K562 (cell line): ENCODE data around the gene HOXC5. TPM values are rescaled to one million over a fixed set of nuclear protein-coding genes. Genes with fewer than 3 reads are reported as not detected.

Experiments used
- ATAC-seq: fragments of 200-7000 bp; cut with Tn5 transposase; 3 replicates; pipeline ENCODE4 v1.9.1; 2020; ENCODE audit warnings: moderate library complexity
- BruUV-seq: library from RNA; stranded (reverse); fragments of 400-500 nt; replicated peaks from 2 replicates; lab custom pipeline; 2021; lab: Mats Ljungman, UMichigan
- CTCF ChIA-PET: fragments of 300-600 bp; formaldehyde crosslinking; extraction: SDS; loops from one replicate; lab custom pipeline; 2021; ENCODE audit warnings: low intra/inter-chr PET ratio; lab: Yijun Ruan, JAX
- POLR2A ChIA-PET: fragments of 300-600, 350-650 bp; sonication (Branson Sonifier 250); formaldehyde crosslinking; extraction: SDS; loops from one replicate; lab custom pipeline; 2021; ENCODE audit warnings: antibody characterized with exemption, inconsistent platforms; lab: Yijun Ruan, JAX
- DNase-seq, 4 experiments: peaks; one replicate each; pipeline versions ENCODE4 v3.0.0 to v3.0.0-alpha.2; 2011 to 2018; ENCODE audit warnings: low spot score in 3 of 4, mixed read lengths in 3 of 4; ENCODE audit errors: extremely low read depth in 1 of 4
- FAIRE-seq: peaks from 2 replicates; lab custom pipeline; 2011; peaks lifted over from hg19 to GRCh38; lab: Jason Lieb, UNC
- H2AFZ ChIP-seq: 2 replicates; pipeline ENCODE4 v1.6.0; 2011; ENCODE audit warnings: low read depth, low read length, control low read depth, inconsistent platforms
- H3K27ac ChIP-seq: fragments of 200-600 bp; 3 replicates; pipeline ENCODE4 v1.8.0; 2011; ENCODE audit warnings: low read depth, mild to moderate bottlenecking, control low read depth, inconsistent platforms, low read length, moderate library complexity, mixed read lengths; ENCODE audit errors: extremely low read depth
- H3K27me3 ChIP-seq, 2 experiments: fragments of 300-600 bp in 1 of 2; 2 replicates in 1 of 2; 3 replicates in 1 of 2; pipeline versions ENCODE4 v1.6.0 to v1.8.0; 2011; ENCODE audit warnings: inconsistent platforms in 2 of 2, low read length in 2 of 2, mild to moderate bottlenecking in 1 of 2, mixed read lengths in 1 of 2, moderate library complexity in 1 of 2; ENCODE audit not compliant: control insufficient read depth in 2 of 2, insufficient read depth in 2 of 2
- H3K36me3 ChIP-seq: fragments of 300-600 bp; 3 replicates; pipeline ENCODE4 v1.8.0; 2011; ENCODE audit warnings: mild to moderate bottlenecking, low read length, inconsistent platforms; ENCODE audit not compliant: control insufficient read depth, insufficient read depth
- H3K4me1 ChIP-seq, 2 experiments: fragments of 200-600 bp in 1 of 2; replicated peaks in 1 of 2; 2 replicates in 1 of 2; 3 replicates in 1 of 2; pipeline versions ENCODE4 v1.5.1 to v1.8.0; 2011; ENCODE audit warnings: inconsistent platforms in 2 of 2, low read length in 2 of 2, mild to moderate bottlenecking in 1 of 2, mixed read lengths in 1 of 2, moderate library complexity in 1 of 2; ENCODE audit not compliant: control insufficient read depth in 2 of 2, insufficient read depth in 2 of 2
- H3K4me2 ChIP-seq: 2 replicates; pipeline ENCODE4 v1.6.1; 2011; ENCODE audit warnings: low read length, control low read depth, inconsistent platforms, mixed read lengths; ENCODE audit not compliant: insufficient read depth
- H3K4me3 ChIP-seq: fragments of 200-600 bp; sonication (generic), shearing (Covaris generic); 2 replicates; pipeline ENCODE4 v1.5.1; 2016; ENCODE audit warnings: control low read depth, inconsistent platforms
- H3K79me2 ChIP-seq: fragments of 200-600 bp; 3 replicates; pipeline ENCODE4 v1.8.0; 2011; ENCODE audit warnings: low read length, inconsistent platforms; ENCODE audit not compliant: control insufficient read depth, insufficient read depth
- H3K9ac ChIP-seq, 2 experiments: 2 replicates each; pipeline versions ENCODE4 v1.6.0 to v1.6.1; 2011; ENCODE audit warnings: low read depth in 2 of 2, low read length in 2 of 2, control low read depth in 1 of 2, inconsistent platforms in 1 of 2, mild to moderate bottlenecking in 1 of 2, mixed read lengths in 1 of 2; ENCODE audit not compliant: insufficient read depth in 1 of 2
- H3K9me1 ChIP-seq: one replicate; pipeline ENCODE4 v1.6.0; 2011; ENCODE audit warnings: inconsistent platforms, mild to moderate bottlenecking, low read length, moderate library complexity; ENCODE audit not compliant: control insufficient read depth, insufficient read depth
- H3K9me3 ChIP-seq: replicated peaks from 2 replicates; pipeline ENCODE4 v1.5.1; 2011; ENCODE audit warnings: low read depth, low read length, inconsistent platforms; ENCODE audit not compliant: control insufficient read depth, insufficient read depth
- H4K20me1 ChIP-seq: replicated peaks from 2 replicates; pipeline ENCODE4 v1.6.1; 2011; ENCODE audit warnings: low read length, inconsistent platforms, mixed read lengths; ENCODE audit not compliant: control insufficient read depth, insufficient read depth
- DMBX1 ChIP-seq: fragments of 250-450 bp; sonication (Bioruptor Pico); IDR thresholded peaks from 2 replicates; pipeline ENCODE4 v1.8.0; 2022; ENCODE audit warnings: inconsistent platforms, mild to moderate bottlenecking, moderate library complexity, borderline replicate concordance
- ELF1 ChIP-seq: fragments of 200-800 bp; sonication (Bioruptor generic); IDR thresholded peaks from 2 replicates; pipeline ENCODE4 v1.6.1; 2016; ENCODE audit warnings: missing genetic modification characterization, missing compliant biosample characterization
- FIP1L1 ChIP-seq: fragments of 200-400 bp; formaldehyde crosslinking; IDR thresholded peaks from 2 replicates; pipeline ENCODE4 v1.6.1; 2018; ENCODE audit warnings: mild to moderate bottlenecking, low read depth, low read length; ENCODE audit not compliant: poor library complexity, severe bottlenecking
- FOXJ3 ChIP-seq: sonication (generic); formaldehyde crosslinking; IDR thresholded peaks from 2 replicates; pipeline ENCODE4 v1.4.0; 2020; ENCODE audit warnings: mild to moderate bottlenecking, missing genetic modification reagents
- FUS ChIP-seq: fragments of 200-400 bp; formaldehyde crosslinking; optimal IDR thresholded peaks from 2 replicates; pipeline ENCODE3; 2017; ENCODE audit warnings: low read depth, low read length
- JUNB ChIP-seq: fragments of 450-650 bp; formaldehyde crosslinking; conservative IDR thresholded peaks from 2 replicates; pipeline ENCODE4 v1.4.0; 2020; ENCODE audit warnings: mild to moderate bottlenecking
- PCBP2 ChIP-seq: fragments of 200-400 bp; formaldehyde crosslinking; IDR thresholded peaks from 2 replicates; pipeline ENCODE4 v1.6.1; 2018; ENCODE audit warnings: low read length, low read depth, mild to moderate bottlenecking, moderate library complexity; ENCODE audit not compliant: poor library complexity, severe bottlenecking
- SRSF3 ChIP-seq: fragments of 200-400 bp; formaldehyde crosslinking; IDR thresholded peaks from 2 replicates; pipeline ENCODE4 v1.6.1; 2016; ENCODE audit warnings: mild to moderate bottlenecking, low read length, moderate library complexity; ENCODE audit not compliant: insufficient read depth
- TRIM24 ChIP-seq, 2 experiments: fragments of 450-650 bp; IDR thresholded peaks; 2 replicates each; pipeline ENCODE4 v1.6.1; 2016
- ZBTB11 ChIP-seq, 3 experiments: fragments of 200-800 bp in 1 of 3; fragments of 250-450 bp in 1 of 3; fragments of 450-650 bp in 1 of 3; sonication (Bioruptor Pico) in 1 of 3; sonication (Bioruptor generic) in 1 of 3; formaldehyde crosslinking in 1 of 3; IDR thresholded peaks; 2 replicates each; pipeline versions ENCODE4 v1.6.1 to v1.8.0; 2016 to 2022; ENCODE audit warnings: mild to moderate bottlenecking in 2 of 3, missing genetic modification characterization in 2 of 3, missing compliant biosample characterization in 1 of 3, moderate library complexity in 1 of 3
- ZEB2 ChIP-seq: fragments of 450-650 bp; IDR thresholded peaks from 2 replicates; pipeline ENCODE4 v1.6.1; 2016
- ZHX1 ChIP-seq: fragments of 150-350 bp; conservative IDR thresholded peaks from 2 replicates; pipeline ENCODE4 v1.6.1; 2014; ENCODE audit warnings: low read length
- ZNF324 ChIP-seq: fragments of 250-450 bp; sonication (Bioruptor Pico); IDR thresholded peaks from 2 replicates; pipeline ENCODE4 v1.4.0; 2020; ENCODE audit warnings: mild to moderate bottlenecking
- ZNF79 ChIP-seq: fragments of 250-450 bp; sonication (Bioruptor Pico); IDR thresholded peaks from 2 replicates; pipeline ENCODE4 v1.4.0; 2020; ENCODE audit warnings: low read depth, mild to moderate bottlenecking, moderate library complexity
- WGBS: fragments of 100-300 bp; shearing (Covaris generic); methylation state at CpG from one replicate; pipeline ENCODE4 v1.1.6; 2016; ENCODE audit warnings: low coverage, mixed read lengths; ENCODE audit not compliant: insufficient coverage; ENCODE audit errors: missing lambda C conversion rate; 5-methylcytosine and 5-hydroxymethylcytosine counted together
- in situ Hi-C: fragments of 300-500 bp; cut with MboI; formaldehyde crosslinking; loops from 4 replicates; pipeline ENCODE4 v1.15.0; 2018; ENCODE audit warnings: inconsistent platforms, mixed read lengths
- intact Hi-C: fragments of 100-400 bp; cut with micrococcal nuclease; formaldehyde crosslinking; loops from 2 replicates; pipeline ENCODE4 v1.14.2; 2022
- polyA plus RNA-seq, 8 experiments: library from polyadenylated mRNA; depleted of rRNA in 4 of 8; stranded (reverse) in 5 of 8; unstranded in 3 of 8; fragments of >200 nt; fragmentation: Nextera tagmentation in 2 of 8; fragmentation: Illumina TruSeq in 1 of 8; extraction: Ambion mirVana in 2 of 8; extraction: Trizol in 1 of 8; gene quantifications; 2 replicates each; pipeline versions ENCODE4 v1.2.1 to v1.2.3, GENCODE V29; 2011 to 2014; ENCODE audit warnings: inconsistent platforms in 1 of 8, missing spikeins in 1 of 8
- total RNA-seq, 7 experiments: library from RNA; depleted of rRNA in 6 of 7; stranded (reverse); fragments of >200 nt in 6 of 7; fragmentation: Illumina TruSeq in 2 of 7; extraction: Trizol in 2 of 7; gene quantifications; 2 replicates each; pipeline versions ENCODE4 v1.2.1 to v1.2.3, GENCODE V29; 2011 to 2021; ENCODE audit warnings: low replicate concordance in 1 of 7
- TF ChIP-seq, protein P1 (sequence below): fragments of 200-800 bp; sonication (Bioruptor generic); IDR thresholded peaks from 2 replicates; pipeline ENCODE4 v1.6.1; 2017; ENCODE audit warnings: missing genetic modification characterization, missing compliant biosample characterization

The HOXC5 gene
- total and polyA plus RNA-seq, 9 of the 15 experiments (the other 6 are each of a cell fraction or from before 2014, with no cell fraction given): 0.10 to 0.44 (median 0.18) TPM; not detected in 4

GRCh38 chr12:54046809-54047159 is 13.9 kb downstream of the HOXC5 start:
- 37% methylated on average over 21 of the region's 27 CpGs for WGBS
- Histone ChIP-seq H3K9me1 (no peaks in the 10 kb centered on the region), H3K4me3 (no peak overlapping the region), H4K20me1 (0 out of 2 replicates have a peak, but pooled peaks cover 2% of the 10 kb centered on the region), H3K4me2 (no peak overlapping the region), H3K27me3 (peaks cover 57 to 59% of the 10 kb centered on the region in 2 experiments), H3K36me3 (no peaks in the 10 kb centered on the region), H3K4me1 (peaks cover 0 to 11% of the 10 kb centered on the region in 2 experiments; a peak in 1 of 5 replicates), H3K79me2 (no peaks in the 10 kb centered on the region), H2AFZ (no peak overlapping the region), H3K9me3 (no peaks in the 10 kb centered on the region), H3K9ac (no peak overlapping the region), H3K27ac (no peak overlapping the region)
- POLR2A ChIA-PET: no interaction called here
- in situ Hi-C loops (no loop called here), intact Hi-C loops (no loop called here)
- FAIRE-seq (no peak), DNase-seq (no peak), ATAC-seq (no peak)
- CTCF ChIA-PET: no interaction called here
- BruUV-seq: no TSS peak
- TF ChIP-seq FUS: no peak
- TF ChIP-seq ZNF324 (CRISPR knock-in tag): no peak
- no peak for TF ChIP-seq JUNB (CRISPR knock-in tag)
- no peak for TF ChIP-seq TRIM24 (IDR thresholded peaks at IDR 0.05)
- TF ChIP-seq FOXJ3 (CRISPR knock-in tag): no peak
- no peak for TF ChIP-seq FIP1L1
- TF ChIP-seq ZBTB11 (CRISPR knock-in tag; IDR thresholded peaks at IDR 0.05): no peak
- no peak for TF ChIP-seq DMBX1 (CRISPR knock-in tag)
- TF ChIP-seq PCBP2: no peak
- TF ChIP-seq, protein P1, sequence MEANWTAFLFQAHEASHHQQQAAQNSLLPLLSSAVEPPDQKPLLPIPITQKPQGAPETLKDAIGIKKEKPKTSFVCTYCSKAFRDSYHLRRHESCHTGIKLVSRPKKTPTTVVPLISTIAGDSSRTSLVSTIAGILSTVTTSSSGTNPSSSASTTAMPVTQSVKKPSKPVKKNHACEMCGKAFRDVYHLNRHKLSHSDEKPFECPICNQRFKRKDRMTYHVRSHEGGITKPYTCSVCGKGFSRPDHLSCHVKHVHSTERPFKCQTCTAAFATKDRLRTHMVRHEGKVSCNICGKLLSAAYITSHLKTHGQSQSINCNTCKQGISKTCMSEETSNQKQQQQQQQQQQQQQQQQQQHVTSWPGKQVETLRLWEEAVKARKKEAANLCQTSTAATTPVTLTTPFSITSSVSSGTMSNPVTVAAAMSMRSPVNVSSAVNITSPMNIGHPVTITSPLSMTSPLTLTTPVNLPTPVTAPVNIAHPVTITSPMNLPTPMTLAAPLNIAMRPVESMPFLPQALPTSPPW: no peak
- TF ChIP-seq SRSF3: no peak
- TF ChIP-seq ZEB2: no peak
- no peak for TF ChIP-seq ZHX1
- TF ChIP-seq ELF1 (tag): no peak
- no peak for TF ChIP-seq ZNF79 (CRISPR knock-in tag)
